ENCODE results near the gene SPRY4.
"Not testable (repeated sequence)": the region's sequence is repeated elsewhere in the genome, so short reads cannot be mapped to it uniquely, and the experiment has no call there.

The SPRY4 gene, protein sequence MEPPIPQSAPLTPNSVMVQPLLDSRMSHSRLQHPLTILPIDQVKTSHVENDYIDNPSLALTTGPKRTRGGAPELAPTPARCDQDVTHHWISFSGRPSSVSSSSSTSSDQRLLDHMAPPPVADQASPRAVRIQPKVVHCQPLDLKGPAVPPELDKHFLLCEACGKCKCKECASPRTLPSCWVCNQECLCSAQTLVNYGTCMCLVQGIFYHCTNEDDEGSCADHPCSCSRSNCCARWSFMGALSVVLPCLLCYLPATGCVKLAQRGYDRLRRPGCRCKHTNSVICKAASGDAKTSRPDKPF

DNA sequence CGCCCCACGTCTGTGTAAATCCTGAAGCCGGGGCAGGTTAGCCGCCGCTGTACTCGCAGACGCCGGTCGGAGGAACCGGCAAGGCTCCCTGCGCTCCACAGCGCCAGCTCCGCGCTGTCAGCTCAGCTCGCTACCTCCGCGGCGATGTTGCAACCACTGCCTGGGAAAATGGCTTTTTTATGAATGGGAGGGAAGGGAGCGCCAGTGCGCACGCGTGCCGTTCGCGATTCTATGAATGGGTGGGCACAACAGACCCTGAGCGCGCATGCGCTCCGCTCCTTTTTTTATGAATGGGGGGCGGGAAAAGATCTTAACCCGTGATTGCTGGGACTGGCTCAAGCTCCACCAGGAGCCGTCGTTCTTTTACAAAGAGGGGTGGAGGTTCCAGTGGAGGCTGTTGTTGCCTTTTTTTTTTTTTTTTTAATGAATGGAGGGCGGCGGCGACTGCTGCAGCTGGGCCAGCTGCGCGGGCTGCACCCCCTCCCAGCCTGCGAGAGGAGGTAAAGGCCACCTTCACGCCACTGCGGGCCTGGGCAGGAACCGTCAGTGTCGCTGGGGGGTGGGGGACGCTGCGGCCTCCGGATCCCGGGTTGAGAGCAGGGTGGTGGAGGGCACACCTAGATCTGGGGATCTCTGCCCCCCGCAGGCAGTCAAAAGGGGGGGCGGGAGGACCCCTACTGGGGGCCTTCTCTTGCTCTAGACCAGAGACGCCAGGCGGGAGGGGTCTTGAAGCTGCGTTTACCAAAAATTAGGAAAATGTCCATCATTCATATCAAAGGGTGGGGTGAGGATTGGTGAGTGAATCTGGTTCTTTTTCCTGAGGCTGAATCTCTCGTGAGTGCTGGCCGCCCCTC, at the start of gene SPRY4:
TSS of gene SPRY4 (minus strand) at position 151 of the 854 bp plus-strand sequence. CDS start 9,913 bp downstream, outside the sequence.
- peak in 55 of 56 donors; percentile 22 to 94 (median 80) for DNase-seq

DNA sequence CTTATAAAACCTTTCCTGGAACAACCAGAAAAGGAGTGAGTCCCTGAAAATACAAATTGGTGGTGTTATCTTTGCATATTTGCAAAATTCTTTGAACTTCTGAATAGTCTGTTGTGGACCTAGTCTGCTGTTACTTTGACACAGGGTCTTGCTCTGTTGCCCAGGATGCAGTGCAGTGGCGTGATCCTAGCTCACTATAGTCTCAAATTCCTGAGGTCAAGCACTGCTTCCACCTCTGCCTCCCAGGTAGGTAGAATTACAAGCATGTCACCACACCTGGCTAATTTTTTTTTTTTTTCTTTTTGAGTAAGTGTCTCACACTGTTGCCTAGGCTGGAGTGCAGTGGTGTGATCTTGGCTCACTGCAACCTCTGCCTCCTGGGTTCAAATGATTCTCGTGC, 43.7 kb upstream of the SPRY4 start:
- no peak for DNase-seq

DNA sequence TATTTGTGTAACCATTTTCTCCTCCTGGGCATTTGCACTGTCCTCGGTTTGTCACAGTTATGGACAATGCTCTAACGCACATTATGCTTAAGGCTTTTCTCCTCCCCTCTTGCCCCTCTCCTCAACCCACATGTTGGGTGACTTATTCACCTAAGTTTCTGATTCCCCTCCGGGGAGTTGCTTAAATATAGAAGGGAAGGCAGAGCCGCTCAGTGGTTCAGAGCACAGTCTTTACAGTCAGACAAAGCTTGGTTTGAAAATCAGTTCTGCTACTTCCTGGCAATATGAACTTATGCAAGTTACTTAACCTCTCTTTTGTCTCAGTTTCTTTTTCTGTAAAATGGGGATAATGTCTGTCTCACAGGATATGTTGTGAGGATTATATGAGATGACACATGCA, 41.2 kb upstream of the SPRY4 start:
- no peak for DNase-seq

DNA sequence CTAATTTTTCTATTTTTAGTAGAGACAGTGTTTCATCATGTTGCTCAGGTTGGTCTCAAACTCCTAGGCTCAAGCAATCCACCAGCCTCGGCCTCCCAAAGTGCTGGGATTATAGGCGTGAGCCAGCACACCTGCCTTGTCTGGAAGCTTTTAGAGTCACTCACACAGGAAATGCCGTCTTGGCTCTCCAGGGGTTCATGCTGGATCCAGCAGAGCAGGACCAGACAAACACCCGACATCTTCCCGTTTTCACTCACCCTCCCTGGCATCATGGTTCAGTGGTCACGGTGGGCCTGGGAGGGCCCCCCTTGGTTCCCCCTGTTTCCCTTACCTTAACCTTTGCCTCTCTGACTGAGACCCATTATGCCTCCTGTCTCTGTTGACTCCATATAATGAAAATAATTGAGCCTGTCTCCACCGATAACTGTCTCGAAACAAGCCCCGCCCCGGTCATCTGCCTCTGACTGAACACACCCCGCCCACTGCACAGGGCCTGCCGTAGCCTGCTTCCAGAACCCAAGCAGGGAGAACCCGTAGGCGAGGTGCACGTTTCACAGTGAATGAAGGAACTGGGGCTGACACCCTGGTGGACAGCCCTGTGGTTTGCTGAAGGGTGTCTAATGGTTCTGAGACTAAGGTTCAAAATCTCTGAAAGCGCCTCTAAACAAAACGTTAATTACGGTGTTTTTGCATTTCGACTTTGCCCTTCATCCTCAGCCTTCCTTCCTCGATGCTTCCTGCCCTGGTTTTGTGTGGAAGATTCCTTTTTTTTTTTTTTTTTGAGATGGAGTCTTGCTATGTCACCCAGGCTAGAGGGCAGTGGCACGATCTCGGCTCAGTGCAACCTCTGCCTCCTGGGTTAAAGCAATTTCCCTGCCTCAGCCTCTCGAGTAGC, 39.7 kb upstream of the SPRY4 start:
- no peak for DNase-seq

DNA sequence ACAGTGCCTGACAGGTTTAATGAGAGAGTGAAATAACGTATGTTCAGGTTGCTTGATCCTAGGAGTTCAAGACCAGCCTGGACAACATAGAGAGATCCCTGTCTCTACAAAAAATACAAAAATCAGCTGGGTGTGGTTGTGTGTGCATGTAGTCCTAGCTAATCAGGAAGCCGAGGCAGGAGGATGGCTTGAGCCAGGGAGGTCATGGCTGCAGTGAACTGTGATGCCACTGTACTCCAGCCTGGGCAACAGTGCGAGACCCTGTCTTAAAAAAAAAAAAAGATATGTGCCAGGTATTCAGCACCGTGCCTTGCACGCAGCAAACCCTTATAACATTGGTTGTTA, 38.8 kb upstream of the SPRY4 start:
- no peak for DNase-seq

DNA sequence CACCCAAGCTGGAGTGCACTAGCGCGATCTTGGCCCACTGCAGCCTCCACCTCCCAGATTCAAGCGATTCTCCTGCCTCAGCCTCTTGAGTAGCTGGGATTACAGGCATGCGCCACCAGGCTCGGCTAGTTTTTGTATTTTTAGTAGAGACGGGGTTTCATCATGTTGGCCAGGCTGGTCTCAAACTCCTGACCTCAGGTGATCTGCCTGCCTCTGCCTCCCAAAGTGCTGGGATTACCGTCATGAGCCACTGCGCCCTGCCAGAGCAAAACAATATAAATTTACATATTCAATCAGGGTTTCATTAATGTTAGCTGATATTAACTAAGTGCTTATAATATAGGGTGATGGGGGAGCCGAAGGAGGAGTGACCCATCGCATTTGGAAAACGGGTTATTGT, 37.4 kb upstream of the SPRY4 start:
- DNase-seq, result not testable (repeated sequence)

DNA sequence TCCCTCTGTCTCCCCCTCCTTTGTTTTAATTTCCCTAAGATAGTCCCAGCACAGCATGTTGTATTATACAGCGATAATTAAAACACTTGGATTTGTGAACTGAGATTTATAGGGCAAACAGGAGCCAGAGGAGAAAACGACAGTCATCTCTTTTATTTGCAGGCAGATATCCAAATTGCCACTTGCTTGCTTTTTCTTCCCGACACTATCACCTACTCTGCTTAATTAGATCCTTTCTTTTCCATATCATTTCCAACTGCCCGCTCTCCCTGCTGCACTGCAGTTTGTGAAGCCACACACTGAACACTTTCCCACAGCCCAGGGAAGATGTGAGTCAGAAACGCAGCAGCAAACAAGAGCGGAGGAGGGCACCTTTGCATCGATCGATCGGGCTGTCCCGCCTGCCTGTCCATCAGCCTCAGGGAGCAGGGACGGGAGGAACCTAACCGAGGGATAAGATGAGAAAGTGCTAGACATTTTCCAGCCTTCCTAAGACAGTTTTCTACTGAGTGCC, 35.8 kb upstream of the SPRY4 start:
- peak in 3 of 56 donors; percentile 3 to 9 (median 6) for DNase-seq

DNA sequence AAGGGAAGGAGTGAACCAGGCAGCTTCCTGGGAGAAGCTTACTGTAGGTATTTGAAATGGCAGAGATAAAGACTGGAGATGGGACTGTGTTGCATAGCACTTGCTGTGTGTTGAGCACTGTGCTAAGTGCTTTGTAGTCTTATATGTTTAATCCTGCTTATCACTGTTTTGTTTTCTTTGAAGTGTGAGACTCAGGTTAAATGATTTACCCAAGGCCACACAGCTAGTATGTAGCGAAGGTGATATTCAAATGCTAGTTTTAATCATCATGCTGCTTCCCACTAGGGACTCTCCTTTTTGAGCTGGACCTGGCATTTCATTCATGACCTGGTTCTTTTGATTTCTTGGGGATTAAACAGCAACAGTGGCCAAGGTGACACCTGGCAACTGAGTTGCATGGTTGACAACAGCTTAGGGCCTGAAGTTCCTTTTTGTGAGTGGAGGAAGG, 35.3 kb upstream of the SPRY4 start:
- DNase-seq, result no peak

DNA sequence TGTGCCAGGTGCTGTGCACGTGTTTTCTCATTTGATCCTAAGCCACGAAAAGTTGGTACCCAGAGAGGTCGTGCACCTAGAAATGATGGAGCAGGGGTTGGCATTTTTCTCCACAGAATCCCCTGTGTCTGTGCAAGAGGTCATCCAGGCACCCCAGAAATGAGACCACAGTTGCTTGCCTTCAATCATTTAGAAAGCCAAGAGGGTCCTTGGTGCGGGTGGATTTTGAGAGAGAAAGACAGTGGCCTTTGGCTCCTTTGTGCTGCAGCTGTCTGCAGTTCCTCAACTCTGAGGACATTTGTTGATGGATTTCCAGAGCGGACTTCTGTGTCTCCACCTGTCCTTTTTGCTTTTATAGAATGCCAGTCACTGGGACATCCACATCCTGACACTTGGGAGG, 33.8 kb upstream of the SPRY4 start:
- DNase-seq, result no peak

DNA sequence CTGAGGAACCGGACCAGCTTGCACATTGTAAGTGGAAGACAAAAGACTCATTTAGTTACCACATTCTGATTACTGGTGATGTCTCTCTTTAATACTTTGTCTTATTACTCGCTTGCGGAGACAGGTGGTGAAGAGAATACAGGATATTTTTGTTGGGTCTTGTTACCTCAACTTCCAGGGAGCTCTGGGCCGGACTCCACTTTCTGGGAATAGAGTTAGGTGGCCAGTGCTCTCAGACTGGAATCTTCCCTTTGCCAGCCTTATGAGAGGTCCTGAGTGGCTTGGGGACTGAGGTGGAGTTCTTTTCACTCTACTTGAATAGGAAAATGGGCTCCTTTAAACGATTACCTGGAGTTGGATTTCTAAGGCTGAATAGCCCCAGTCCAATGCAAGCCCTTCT, 33.3 kb upstream of the SPRY4 start:
- no peak for DNase-seq

DNA sequence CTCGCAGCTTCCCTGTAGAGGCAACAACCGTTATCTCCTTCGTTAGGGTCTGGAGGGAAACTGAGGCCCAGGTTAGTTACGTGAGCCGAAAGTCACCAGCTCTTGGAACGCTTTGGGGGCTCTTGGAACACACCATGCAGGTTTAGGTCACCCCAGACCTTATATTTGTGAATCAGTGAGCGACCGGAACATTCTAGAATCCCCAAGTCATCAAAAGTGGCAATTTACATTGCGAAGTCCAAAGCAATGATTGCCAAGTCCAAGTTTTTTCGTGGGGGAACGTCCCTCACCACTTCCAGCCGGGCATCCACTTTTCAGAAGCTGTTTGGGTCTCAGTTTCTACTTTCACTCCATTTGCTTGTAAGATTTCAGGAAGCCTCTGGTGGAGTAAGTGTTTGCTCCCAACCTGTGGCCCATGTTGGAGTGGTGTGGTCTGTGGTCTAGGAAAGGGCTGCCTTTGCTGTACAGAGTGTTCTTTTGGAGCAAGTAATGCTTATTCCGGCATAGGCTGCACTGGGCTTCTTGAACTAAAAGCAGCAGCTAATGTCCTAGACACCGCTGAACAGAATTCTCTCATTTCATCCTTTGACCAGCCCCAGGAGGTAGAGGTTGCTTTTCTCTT, 32.8 kb upstream of the SPRY4 start:
- DNase-seq, result no peak

DNA sequence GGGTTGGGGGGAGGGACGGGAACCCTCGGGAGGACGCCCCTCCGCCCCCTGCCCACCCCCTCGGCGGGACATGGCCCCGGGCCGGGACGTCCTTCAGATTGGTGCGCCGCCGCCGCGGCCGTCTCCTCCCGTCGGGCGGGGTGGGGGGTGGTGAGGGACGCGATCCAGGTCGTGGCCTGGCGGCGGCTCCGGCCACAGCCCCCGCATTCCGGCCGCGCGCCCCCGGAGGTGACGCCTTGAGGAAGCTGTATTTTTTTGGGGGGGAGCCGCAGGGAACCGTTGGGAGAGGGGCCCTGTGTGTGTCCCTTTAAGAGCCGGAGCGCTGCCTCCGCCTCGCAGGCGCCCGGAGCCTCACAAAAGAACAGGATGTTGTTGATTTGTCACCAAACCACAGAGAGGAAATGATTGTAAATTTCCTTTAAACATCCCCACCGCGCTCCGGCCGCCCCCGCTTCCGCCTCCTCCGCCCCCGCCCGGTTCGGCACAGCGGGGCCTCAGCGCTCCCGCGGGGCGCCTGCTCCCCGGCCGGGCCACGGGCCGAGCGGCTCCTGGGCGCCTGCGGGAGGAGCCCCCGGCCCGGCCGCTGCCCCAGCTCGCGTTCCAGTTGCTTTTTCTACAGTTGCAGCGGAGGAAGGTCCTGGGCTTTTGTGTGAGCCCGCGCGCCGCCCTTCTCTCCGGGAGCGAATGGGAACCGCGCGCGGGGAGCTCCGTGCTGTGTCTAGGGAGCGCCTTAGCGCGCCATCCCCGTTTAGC, 32.1 kb upstream of the SPRY4 start:
- DNase-seq, result peak in 49 of 56 donors; percentile 9 to 79 (median 46)

DNA sequence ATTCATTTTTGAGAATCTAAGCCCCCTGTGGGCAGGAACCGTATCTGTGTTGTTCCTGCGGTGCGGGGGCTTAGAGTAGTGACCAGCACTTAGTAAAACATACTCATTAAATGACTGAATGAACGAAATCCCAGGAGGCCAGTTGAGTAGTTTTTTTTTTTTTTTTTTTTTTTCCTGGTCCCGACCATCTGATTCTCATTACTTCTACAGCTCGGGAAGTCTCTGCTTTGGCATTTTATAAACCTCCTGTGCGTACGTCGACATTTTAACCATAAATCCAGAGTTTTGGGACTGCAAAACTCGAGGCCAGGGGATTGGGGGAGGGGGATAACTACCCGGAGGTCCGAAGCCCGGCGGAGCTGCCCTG, 31.5 kb upstream of the SPRY4 start:
- no peak for DNase-seq

DNA sequence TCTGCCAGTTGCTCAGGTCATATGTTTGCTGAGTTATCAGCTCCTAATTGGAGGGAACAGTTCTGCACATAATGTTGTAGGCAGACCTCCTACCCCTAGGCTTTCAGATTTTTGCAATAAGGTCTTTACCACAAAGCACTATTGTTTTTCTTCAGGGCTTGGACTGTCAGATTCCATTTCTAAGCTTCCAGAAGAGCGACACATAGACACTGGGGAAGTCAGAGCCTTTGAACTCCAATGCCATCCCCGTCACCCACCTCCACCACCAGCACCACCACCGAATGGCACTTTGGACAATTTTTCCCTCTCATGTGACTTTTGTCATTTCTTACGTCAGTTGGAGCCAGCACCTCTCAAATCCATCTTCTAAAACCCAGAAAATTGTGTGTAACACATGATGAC, 28.3 kb upstream of the SPRY4 start:
- DNase-seq, result no peak

DNA sequence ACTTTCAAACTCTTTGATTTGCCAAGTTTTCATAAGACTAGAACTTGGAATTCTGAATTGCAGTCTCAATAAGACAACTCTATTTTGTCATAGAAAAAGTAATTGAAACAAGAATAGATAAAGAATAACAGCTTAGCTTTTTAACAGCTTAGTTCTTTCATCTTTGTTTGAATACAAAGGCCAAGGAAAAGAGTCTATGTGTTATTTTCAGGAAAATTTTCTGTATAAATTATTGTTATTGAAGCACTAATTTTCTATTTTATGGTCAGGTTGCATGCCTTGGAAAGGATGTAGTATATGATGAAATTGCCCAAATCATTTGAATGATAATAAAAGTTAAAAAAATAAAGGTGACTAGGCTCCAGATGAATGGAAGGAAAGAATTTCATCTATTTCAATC, 25.2 kb upstream of the SPRY4 start:
- no peak for DNase-seq

DNA sequence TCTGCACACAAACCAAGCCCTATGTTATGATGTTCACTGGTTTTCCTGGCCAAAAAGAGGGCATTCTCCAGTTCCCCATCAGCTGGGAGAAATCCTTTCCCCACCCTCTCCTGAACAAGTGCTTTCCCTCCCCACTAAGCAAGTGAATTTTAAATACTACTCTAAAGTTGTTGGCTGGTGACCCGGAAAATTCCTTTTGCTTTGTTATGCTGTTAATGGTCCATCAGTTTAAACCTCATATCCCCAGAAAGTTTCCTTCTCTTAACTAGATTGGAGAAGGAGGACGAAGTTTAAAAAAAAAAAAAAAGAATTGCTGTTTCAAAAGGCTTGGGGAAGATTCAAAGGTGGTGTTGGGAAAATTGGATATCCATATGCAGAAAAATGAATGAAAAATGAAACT, 21.9 kb upstream of the SPRY4 start:
- DNase-seq, result no peak

DNA sequence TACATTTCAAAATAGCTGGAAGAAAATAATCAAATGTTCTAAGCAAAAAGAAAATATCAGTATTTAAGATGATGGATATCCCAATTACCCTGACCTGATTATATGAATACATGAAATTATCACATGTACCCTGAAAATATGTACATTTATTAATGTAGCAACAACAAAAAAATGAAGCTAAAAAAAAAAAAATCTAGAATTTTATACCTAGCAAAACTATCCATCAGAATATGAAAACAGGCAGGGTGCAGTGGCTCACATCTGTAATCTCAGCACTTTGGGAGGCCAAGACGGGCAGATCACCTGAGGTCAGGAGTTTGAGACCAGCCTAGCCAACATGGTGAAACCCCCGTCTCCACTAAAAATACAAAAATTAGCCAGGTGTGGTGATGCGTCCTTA, 20.1 kb upstream of the SPRY4 start:
- DNase-seq, result not testable (repeated sequence)

DNA sequence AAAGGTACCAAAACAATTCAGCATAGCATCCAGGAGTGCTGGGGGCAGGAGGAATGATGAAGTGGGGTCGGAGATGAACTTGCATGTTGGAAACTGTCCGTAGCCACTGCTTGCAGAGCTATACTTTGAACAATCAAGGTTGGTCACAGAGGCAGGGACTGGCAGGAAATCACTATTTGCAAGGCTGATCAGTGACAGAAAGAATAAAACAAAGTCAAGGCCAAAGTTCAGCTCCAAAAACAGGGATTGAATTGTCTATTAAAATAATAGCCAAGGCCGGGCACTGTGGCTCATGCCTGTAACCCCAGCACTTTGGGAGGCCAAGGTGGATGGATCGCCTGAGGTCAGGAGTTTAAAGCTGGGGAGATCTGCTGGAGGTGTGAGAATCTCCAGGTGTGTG, 18.7 kb upstream of the SPRY4 start:
- no peak for DNase-seq

DNA sequence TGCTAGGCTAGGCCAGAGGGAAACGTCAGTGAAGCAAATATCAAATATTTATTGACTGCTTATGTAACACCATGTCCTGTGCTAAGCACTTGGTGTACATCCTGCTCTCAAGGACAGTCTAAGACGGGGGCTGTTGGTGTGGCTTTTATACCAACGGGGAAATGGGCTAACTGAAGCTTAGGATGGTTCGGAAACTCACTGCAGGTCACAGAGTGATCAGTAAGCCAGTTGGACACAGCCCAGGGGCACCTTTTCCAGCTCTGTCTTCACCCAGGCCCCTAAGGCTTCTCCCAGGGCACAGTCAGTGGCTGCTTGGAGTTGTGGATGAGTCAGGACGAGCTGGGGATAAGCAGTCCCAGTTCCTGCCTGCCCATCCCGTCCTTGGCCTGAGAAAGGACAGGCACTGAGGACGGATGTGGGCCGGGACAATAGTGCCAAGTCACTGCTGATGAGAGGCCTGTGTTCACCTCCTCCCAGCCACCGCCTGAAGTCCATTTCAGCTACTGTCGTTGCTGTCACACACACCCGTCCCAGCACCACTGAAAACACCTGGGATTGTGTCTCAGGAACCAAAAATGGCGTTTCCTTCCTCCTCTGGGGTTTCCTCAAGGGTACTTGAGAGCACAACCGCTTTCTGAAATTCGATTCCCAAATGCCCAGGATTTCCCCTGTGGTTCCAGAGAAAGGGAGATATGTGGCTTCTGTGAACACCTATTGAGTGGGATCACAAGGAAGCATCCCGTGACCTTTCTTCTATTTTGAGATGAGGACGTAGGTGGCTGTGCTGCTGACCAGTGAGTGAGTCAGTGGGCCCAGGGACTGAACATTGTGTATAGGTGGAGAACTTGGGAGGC, 17.5 kb upstream of the SPRY4 start:
- no peak for DNase-seq
